GM10847 (cell line): ENCODE measurements around the gene FOXM1.

ENCODE experiments used
- POLR2A ChIP-seq: IDR thresholded peaks from 2 replicates; pipeline ENCODE4 v1.6.1; 2011; ENCODE audit not compliant: insufficient read length; ENCODE audit errors: extremely low read depth

Gene FOXM1, protein sequence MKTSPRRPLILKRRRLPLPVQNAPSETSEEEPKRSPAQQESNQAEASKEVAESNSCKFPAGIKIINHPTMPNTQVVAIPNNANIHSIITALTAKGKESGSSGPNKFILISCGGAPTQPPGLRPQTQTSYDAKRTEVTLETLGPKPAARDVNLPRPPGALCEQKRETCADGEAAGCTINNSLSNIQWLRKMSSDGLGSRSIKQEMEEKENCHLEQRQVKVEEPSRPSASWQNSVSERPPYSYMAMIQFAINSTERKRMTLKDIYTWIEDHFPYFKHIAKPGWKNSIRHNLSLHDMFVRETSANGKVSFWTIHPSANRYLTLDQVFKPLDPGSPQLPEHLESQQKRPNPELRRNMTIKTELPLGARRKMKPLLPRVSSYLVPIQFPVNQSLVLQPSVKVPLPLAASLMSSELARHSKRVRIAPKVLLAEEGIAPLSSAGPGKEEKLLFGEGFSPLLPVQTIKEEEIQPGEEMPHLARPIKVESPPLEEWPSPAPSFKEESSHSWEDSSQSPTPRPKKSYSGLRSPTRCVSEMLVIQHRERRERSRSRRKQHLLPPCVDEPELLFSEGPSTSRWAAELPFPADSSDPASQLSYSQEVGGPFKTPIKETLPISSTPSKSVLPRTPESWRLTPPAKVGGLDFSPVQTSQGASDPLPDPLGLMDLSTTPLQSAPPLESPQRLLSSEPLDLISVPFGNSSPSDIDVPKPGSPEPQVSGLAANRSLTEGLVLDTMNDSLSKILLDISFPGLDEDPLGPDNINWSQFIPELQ

DNA sequence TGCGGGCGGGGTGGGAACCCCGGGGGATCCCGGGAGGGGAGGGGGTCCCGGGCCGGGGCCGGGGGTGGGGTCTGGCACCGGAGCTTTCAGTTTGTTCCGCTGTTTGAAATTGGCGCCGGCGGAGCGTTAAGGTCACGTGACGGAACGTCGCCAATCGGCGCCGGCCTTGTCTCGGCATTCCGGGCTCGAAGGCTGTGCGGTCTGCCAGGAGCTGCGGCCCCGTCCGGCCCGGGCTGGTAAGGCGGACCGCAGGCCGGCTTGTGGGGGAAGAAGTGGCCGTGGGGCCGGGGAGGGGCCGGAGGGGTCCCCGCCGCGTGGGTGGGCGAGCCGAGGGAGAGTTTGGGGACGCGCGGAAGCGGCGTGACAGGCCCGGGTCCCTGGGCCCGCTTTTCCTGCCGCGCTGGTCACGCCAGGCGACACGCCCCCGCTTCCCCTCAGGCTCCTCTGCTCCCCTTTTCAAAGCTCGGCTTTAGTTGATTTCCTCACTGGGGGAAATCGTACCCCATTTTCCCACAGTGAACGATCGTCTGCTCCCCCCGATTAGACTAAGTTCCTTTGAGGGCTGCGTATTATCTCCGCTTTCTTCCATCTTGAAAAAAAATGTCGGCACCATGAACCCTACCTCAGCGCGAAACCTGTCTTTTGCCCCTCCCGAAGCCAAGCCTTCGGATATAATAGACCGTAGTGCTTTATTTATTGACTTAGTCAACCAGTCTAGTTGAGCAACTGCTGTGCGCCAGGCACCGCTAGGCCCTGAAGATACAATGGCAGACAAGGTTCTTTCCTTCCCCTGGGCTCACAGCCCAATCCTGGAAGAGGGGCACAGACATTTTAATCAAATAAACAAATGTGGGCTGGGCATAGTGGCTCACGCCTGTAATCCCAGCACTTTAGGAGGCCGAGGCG lies at the start of gene FOXM1, which contains the start of gene RHNO1:
Gene FOXM1, minus strand, starts transcription at position 128 of the 906 bp plus-strand sequence. CDS start 2,696 bp downstream, outside the sequence.
Gene RHNO1, plus strand, starts transcription at position 177 of the 906 bp plus-strand sequence. CDS start 8,144 bp downstream, outside the sequence.
- TF ChIP-seq POLR2A, result peak; percentile 63

DNA sequence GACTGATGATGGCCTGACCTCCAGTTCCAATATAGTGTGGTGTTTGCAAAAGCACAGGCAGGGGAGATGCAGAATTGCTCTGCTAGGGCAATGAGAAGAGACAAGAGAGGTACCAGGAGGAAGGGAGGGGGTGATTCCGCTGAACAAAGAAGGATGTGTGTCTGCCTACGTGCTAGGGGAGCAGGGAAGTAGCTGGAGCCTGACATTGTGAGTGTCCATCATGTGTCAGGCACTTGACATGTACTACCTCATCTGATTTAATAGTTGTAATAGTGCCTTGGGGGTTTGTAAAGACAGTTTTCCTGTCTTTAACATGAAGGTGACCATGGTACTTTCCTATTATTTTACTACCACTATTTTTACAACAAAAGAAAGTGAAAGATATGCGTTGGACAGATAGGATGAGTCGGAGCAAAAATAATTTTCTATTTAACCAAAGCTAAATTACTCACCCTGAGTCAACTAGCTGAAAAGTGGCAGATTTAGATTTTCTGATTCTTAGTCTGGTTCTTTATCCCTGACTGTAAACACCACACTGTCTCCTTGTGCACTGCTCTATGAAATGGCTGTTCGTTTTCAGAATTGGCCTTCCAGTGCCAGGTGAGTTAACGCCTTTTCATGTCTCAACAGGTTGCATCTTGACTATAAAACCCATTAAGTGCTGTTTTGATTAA lies 48.5 kb upstream of the FOXM1 start:
- TF ChIP-seq POLR2A, result no peak

DNA sequence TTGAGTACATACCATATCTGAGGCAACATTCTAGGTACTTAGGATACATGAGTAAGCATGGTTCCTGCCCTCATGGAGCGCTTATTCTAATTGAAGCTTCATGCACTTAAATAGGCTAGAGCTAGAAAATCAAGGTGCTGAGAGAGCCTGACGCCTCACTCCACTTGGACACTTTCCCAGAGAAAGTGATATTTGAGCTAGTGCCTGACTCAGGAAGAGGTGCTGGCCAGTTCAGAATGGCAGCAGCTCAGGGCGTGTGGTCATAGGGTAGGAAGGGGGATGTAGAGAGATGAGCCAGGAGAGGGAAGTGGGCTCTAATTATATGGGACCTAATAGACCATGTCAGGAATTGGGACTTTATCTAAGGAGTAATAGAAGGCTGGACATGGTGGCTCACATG lies 47.0 kb upstream of the FOXM1 start:
- no peak for TF ChIP-seq POLR2A

DNA sequence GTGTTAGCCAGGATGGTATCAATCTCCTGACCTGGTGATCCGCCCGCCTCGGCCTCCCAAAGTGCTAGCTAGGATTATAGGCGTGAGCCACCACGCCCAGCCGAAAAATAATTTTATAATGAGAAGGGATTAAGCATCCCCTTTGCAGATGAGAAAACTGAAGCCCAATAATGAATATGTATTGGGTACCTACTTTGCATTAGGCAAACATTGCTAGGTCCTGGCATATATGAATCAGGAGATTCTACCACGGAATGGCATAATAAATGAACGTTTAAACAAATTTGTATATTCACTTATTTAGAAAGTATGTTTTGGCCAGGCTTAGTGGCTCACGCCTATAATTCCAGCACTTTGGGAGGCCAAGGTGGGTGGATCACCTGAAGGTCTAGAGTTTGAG lies 46.1 kb upstream of the FOXM1 start:
- TF ChIP-seq POLR2A, result no peak

DNA sequence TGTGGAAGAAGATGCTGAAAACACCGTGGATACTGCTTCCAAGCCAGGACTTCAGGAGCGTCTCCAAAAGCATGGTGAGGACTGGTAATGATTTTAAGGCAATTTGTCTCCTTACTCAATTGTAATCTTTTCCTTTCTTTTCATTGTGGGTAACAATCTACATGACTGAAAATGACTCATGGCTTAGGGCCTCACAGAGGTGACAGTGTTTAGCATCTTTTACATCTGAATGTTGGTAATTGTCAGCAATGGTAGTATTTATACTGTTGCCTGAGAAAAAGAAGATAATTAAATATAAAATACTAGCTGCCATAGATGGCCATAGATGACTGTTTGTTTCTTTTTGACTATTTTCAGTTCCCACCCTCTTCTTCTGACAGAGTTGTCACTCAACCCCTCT lies 45.4 kb upstream of the FOXM1 start:
- no peak for TF ChIP-seq POLR2A

DNA sequence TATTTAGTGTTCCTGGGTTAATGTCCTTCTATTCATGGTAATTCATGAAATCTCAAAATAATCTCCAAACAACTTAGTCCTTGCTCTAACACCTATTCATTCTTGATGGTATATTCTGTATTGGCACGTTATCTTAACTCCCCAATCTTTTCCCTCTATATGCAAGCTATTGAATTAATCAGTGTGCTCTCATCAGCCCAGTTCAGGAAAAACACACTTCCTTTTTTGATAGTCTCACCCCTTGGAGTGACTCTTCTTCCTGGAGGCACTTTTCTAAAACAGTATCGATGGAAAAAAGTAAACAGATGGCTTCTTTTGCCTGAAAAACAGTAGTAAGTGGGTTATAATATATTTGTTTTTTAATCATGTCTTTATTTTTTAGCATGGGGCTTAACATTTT lies 42.3 kb upstream of the FOXM1 start:
- TF ChIP-seq POLR2A, result no peak

DNA sequence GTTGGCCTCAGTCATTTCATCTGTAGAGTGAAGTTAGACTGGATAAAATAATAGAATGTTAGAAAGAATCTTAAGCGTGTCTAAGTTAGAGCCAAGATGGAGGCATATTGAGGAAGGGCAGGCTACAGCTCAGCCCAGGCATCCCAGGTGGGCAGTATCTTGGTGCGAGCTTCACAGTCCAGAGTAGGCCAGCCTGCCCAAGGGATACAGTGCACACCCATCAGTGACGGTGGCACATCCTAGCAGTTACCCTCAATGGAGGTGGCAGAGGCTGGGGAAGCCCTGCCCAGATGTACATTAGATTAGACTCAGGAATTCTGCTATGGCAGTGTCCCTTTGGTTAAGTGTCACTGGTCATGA lies 35.2 kb upstream of the FOXM1 start:
- no peak for TF ChIP-seq POLR2A

DNA sequence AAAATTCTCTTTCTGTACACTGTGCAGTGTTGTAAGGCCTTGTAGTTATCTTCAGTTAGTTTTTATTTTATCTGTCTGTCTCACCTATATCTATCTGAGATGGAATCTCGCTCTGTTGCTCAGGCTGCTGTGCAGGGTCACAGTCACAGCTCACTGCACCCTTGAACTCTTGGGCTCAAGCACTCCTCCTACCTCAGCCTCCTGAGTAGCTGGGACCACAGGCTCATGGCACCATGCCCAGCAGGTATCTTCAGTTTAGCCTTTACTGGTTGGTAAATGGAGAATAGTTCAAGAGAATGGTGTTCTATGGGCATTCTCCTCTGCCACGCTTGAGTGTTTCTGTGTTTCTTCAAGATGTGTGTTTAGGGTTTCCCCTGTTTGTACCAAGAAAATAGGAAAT lies 27.3 kb upstream of the FOXM1 start:
- no peak for TF ChIP-seq POLR2A

DNA sequence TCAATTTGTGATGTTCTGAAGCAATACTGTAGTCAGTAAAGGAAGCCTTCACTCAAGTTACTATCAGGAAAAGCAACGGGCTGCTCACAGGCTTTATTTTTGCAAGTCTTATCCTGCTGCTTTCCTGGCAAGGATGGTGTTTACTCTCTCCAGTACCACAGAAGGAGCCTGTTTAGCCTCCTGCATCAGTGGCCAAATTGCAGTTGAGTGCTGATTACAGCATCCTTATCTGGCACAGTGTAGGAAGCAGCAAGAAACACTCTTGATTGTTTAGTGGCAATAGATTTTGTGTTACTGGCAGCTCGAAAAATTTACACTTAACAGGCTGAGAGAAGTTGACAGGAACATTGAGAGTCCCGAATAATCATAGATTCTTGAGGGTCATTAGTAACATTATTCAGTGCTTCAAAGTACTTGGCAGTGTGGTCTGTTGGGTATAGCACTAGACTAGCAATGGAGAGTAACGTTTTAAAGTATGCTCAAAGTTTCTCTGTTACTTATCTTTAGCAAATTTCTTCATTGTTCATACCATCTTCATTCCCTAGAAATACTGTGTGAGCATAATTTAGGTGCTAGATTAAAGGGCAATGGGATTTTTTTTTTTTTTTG lies 25.4 kb upstream of the FOXM1 start:
- TF ChIP-seq POLR2A, result no peak

DNA sequence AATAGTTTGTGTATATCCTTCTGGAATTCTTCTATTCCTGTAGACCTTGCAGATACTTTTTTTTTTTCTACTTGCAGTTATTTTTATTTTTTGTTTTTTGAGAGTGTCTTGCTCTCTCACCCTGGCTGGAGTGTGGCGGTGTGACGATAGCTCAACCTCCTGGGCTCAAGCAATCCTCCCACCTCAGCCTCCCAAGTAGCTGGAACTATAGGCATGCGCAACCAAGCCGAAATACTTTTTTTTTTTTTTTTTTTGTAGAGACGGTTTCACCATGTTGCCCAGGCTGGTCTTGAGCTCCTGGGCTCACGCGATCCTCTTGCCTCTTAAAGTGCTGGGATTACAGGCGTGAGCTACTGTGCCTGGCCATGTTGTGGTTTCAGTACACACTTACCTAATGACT lies 23.7 kb upstream of the FOXM1 start:
- no peak for TF ChIP-seq POLR2A

DNA sequence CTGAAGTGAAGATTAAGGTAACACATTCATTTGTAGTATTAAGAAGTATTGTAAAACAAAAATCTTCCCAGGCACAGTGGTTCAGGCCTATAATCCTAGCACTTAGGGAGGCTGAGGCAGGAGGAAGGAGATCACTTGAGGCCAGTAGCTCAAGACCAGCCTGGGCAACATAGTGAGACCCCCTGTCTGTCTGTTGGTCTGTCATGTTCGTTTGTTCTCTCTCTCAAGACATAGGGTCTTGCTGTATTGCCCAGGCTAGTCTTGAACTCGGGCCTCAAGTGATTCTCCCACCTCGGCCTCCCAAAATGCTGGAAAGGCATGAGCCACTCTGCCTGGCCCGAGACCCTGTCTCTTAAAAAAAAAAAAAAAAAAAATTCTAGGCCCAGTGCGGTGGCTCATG lies 20.4 kb upstream of the FOXM1 start:
- no peak for TF ChIP-seq POLR2A

DNA sequence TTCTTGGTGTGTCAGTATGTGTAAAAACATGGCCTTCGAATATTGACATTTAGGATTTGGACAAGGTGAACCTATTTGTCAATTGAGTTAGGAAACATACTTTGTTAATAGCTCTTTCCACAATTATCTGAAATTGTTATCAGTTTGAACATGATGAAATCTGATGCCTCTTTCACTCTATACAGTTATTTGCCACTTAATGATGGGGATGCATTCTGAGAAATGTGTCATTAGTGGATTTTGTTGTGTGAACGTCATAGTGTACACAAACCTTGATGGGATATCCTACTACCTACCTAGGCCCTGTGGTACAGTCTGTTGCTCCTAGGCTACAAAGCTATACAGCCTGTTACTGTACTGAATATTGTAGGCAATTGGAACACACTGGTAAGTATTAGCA lies 18.5 kb upstream of the FOXM1 start:
- TF ChIP-seq POLR2A, result no peak

DNA sequence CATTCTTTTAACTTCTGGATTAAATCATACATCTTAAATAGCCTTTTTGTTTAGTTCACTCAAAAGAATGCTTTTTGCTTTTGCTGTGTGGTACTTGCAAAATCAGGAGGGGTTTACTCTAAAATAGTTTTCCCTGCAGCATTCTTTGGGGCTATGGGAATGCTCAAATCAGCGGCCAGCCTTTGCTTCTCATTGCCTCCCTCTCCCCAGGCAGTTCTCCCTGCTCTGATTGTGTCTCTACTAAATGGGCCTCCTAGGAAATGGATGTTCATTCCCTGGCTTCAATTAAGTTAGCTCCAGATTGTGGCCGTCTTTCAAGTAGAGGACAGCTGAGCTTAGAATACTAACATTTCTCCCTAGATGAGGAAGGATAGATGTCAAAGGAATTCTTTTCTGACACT lies 18.1 kb upstream of the FOXM1 start:
- no peak for TF ChIP-seq POLR2A

DNA sequence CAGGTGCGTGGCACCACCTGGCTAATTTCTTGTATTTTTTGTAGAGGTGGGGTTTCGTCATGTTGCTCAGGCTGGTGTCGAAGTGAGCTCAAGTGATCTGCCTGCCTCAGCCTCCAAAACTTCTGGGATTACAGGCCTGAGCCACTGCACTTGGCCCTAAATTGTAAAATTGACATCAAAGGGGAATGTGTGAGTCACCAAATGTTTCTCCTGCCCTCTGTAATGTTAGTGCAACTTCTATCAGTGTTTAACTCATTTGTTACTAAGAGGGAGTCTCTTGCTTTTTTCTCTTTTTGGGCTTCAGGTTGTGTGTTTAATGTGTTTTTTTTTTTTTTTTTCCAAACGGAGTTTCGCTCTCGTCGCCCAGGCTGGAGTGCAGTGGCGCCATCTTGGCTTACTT lies 16.0 kb upstream of the FOXM1 start:
- no peak for TF ChIP-seq POLR2A
